Fibroblast of lung (primary cell): Measurements from ENCODE around the gene LY6G6C. TPM values are rescaled to one million over a fixed set of nuclear protein-coding genes. Genes with fewer than 3 reads are reported as not detected.
A peak's percentile ranks its signal among the peaks of the same experiment; 100 is the strongest.

ENCODE experiments used
- DNase-seq, 2 donors: peaks; one replicate each; pipeline versions ENCODE4 v3.0.0 to v3.0.0-alpha.2; 2010; ENCODE audit warnings: low read depth in 2 of 2
- H2AFZ ChIP-seq: 2 replicates; pipeline ENCODE4 v1.5.1; 2012; ENCODE audit warnings: low read length, control low read depth, inconsistent platforms
- H3K27ac ChIP-seq: 2 replicates; pipeline ENCODE4 v1.5.1; 2011; ENCODE audit warnings: low read length, control low read depth; ENCODE audit not compliant: insufficient read depth
- H3K27me3 ChIP-seq: 2 replicates; pipeline ENCODE4 v1.5.1; 2011; ENCODE audit warnings: mild to moderate bottlenecking, low read length; ENCODE audit not compliant: control insufficient read depth, insufficient read depth
- H3K36me3 ChIP-seq: 2 replicates; pipeline ENCODE4 v1.5.1; 2011; ENCODE audit warnings: low read length; ENCODE audit not compliant: control insufficient read depth, insufficient read depth
- H3K4me1 ChIP-seq: 2 replicates; pipeline ENCODE4 v1.5.1; 2011; ENCODE audit warnings: low read length; ENCODE audit not compliant: control insufficient read depth, insufficient read depth; ENCODE audit errors: extremely low read depth
- H3K4me2 ChIP-seq: 2 replicates; pipeline ENCODE4 v1.5.1; 2011; ENCODE audit warnings: low read length, control low read depth; ENCODE audit not compliant: insufficient read depth; ENCODE audit errors: extremely low read depth
- H3K4me3 ChIP-seq, 4 experiments: fragments of 200-600 bp in 1 of 4; sonication (generic) in 1 of 4; replicated peaks in 1 of 4; 2 replicates each; pipeline ENCODE4 v1.5.1; 2011 to 2016; ENCODE audit warnings: low read length in 4 of 4, low read depth in 3 of 4, mild to moderate bottlenecking in 3 of 4, control low read depth in 2 of 4, inconsistent platforms in 1 of 4, mixed read lengths in 1 of 4; ENCODE audit not compliant: insufficient read depth in 1 of 4; ENCODE audit errors: control extremely low read depth in 1 of 4
- H3K79me2 ChIP-seq: 2 replicates; pipeline ENCODE4 v1.5.1; 2012; ENCODE audit warnings: mild to moderate bottlenecking, low read length, inconsistent platforms; ENCODE audit not compliant: control insufficient read depth, insufficient read depth
- H3K9ac ChIP-seq: 2 replicates; pipeline ENCODE4 v1.5.1; 2011; ENCODE audit warnings: mild to moderate bottlenecking, low read length, control low read depth; ENCODE audit not compliant: insufficient read depth
- H3K9me3 ChIP-seq: 2 replicates; pipeline ENCODE4 v1.5.1; 2012; ENCODE audit warnings: low read depth, low read length; ENCODE audit not compliant: control insufficient read depth, insufficient read depth
- H4K20me1 ChIP-seq: 2 replicates; pipeline ENCODE4 v1.5.1; 2011; ENCODE audit warnings: low read length; ENCODE audit not compliant: control insufficient read depth, insufficient read depth; ENCODE audit errors: extremely low read depth
- CTCF ChIP-seq, 2 donors: IDR thresholded peaks in 1 of 2; conservative IDR thresholded peaks in 1 of 2; 1 replicate in 1 of 2; 2 replicates in 1 of 2; pipeline ENCODE4 v1.5.1; 2011 to 2012; ENCODE audit warnings: low read length in 2 of 2, control low read depth in 1 of 2, inconsistent platforms in 1 of 2, low read depth in 1 of 2, mild to moderate bottlenecking in 1 of 2
- EZH2 ChIP-seq: IDR thresholded peaks from 2 replicates; pipeline ENCODE4 v1.5.1; 2012; ENCODE audit warnings: low read length, control low read depth, mild to moderate bottlenecking; ENCODE audit errors: missing control alignments
- polyA plus RNA-seq, 2 donors: library from polyadenylated mRNA; depleted of rRNA in 1 of 2; stranded (reverse) in 1 of 2; unstranded in 1 of 2; fragments of >200 nt; gene quantifications; 2 replicates each; pipeline ENCODE4 v1.2.1, GENCODE V29; 2011 to 2012; ENCODE audit warnings: missing spikeins in 1 of 2
- total RNA-seq: library from RNA; depleted of rRNA; stranded (reverse); fragments of >200 nt; gene quantifications from 2 replicates; pipeline ENCODE4 v1.2.1, GENCODE V29; 2014

LY6G6C gene
- total and polyA plus RNA-seq, 2 donors (not counting 1 experiment from before 2014, with no cell fraction given) = not detected

GRCh38 chr6:31732029-31732428 lies 10.5 kb upstream of the LY6G6C start:
- no peaks in the 10 kb centered on the region for H3K9me3 ChIP-seq
- no peak overlapping the region for H3K4me2 ChIP-seq
- no peaks in the 10 kb centered on the region for H3K27me3 ChIP-seq
- TF ChIP-seq CTCF (conservative IDR thresholded peaks at IDR 0.05 in 1 of 2, IDR thresholded peaks at IDR 0.05 in 1 of 2; ENCODE audit: low read depth in 1 of 2, low read length in 2 of 2) = no peak
- no peak for TF ChIP-seq EZH2
- H3K4me1 ChIP-seq = peaks cover 23% of the 10 kb centered on the region
- peaks cover 30% of the 10 kb centered on the region for H3K36me3 ChIP-seq
- no peak overlapping the region for H2AFZ ChIP-seq
- no peak overlapping the region for H3K9ac ChIP-seq
- peaks cover 51% of the 10 kb centered on the region for H3K79me2 ChIP-seq
- H3K27ac ChIP-seq = no peak overlapping the region
- H4K20me1 ChIP-seq = no peaks in the 10 kb centered on the region
- no peak overlapping the region for H3K4me3 ChIP-seq
- no peak for DNase-seq

DNA sequence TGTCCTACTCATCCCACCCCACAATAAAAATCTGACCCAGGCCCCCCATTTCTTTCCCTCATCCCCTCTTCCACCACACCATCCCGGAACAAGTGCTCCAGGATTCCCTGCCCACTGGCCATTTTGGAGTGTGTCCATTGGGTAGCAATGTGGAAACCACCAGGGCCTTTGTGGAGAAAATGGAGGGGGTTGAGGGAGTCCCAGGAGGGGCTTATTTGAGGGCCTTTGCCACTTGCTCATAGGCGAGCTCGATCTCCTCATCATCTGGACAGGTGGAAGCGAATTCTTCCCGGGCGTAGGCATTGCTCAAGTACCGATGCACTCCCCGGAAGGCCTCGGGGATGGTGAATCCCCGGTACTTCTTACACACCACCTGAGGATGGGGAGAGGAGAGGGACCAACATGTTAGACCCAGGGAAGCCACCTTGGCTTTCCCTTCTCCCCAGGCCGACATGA lies 9.1 kb upstream of the LY6G6C start:
- H3K79me2 ChIP-seq = peaks cover 38% of the 10 kb centered on the region
- peak overlapping the region; percentile 76 for H3K27ac ChIP-seq
- TF ChIP-seq CTCF (conservative IDR thresholded peaks at IDR 0.05 in 1 of 2, IDR thresholded peaks at IDR 0.05 in 1 of 2; ENCODE audit: low read depth in 1 of 2, low read length in 2 of 2) (no peak), EZH2 (no peak)
- DNase-seq = no peak
- H3K4me3 ChIP-seq = peak overlapping the region in 3 of 4 experiments; percentile 19 to 96 (median 68)
- H3K27me3 ChIP-seq = no peaks in the 10 kb centered on the region
- no peak overlapping the region for H2AFZ ChIP-seq
- no peak overlapping the region for H3K9ac ChIP-seq
- no peaks in the 10 kb centered on the region for H3K9me3 ChIP-seq
- peaks cover 19% of the 10 kb centered on the region for H3K4me1 ChIP-seq
- H4K20me1 ChIP-seq = no peaks in the 10 kb centered on the region
- H3K4me2 ChIP-seq = peak overlapping the region; percentile 99
- H3K36me3 ChIP-seq = peaks cover 34% of the 10 kb centered on the region

DNA sequence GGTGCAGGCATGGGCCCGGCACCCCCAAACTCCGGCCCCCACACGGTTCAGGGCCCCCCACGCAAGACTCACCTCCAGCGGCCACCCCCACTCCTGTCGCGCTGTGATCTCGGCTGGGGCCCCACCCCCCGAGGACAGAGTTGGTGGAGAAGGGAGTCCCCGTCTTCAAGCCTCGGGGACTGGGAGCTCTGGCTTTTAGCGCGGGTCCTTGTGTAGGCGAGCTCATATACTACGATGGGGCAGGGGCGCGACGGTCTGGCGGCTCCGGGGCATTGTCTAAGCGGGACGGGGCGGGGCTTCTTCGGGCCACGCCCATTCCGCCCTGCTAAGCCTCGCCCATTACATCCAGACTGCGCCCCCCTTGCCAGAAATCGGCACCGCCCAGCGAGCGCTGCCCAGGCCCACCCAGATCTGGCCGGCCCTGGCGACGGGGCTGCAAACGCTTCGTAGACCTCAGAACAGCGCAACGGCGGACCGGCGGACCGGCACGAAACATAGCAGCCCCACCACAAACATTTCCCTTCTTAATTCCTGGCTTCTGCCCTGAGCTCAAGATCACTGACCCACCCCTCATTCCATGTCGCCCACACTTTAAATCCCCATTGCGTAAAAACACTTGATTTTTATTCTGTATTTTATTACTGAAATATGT lies 8.6 kb upstream of the LY6G6C start:
- Histone ChIP-seq H3K27ac (peak overlapping the region; percentile 76), H3K9ac (peak overlapping the region; percentile 61), H3K4me1 (peaks cover 19% of the 10 kb centered on the region), H3K4me3 (peak overlapping the region; percentile 68 to 96 (median 82)), H4K20me1 (no peaks in the 10 kb centered on the region), H3K27me3 (no peaks in the 10 kb centered on the region), H2AFZ (no peak overlapping the region), H3K79me2 (peaks cover 32% of the 10 kb centered on the region), H3K4me2 (peak overlapping the region; percentile 99), H3K36me3 (peaks cover 34% of the 10 kb centered on the region), H3K9me3 (no peaks in the 10 kb centered on the region)
- TF ChIP-seq CTCF (conservative IDR thresholded peaks at IDR 0.05 in 1 of 2, IDR thresholded peaks at IDR 0.05 in 1 of 2; ENCODE audit: low read depth in 1 of 2, low read length in 2 of 2) (no peak), EZH2 (no peak)
- peak; percentile 89 to 91 for DNase-seq
